Measurements from ENCODE around the gene CLEC2D.
"Not testable (repeated sequence)": the region's sequence is repeated elsewhere in the genome, so short reads cannot be mapped to it uniquely, and the experiment has no call there.

CLEC2D gene

GRCh38 chr12:9708853-9709252, 39.3 kb downstream of the CLEC2D start:
- DNase-seq (ENCODE audit: low read depth, low spot score) = no peak
- Histone ChIP-seq H3K9me3 (ENCODE audit: insufficient read depth, low read length) (peaks cover 3% of the 10 kb centered on the region; the same call in 1 of the 2 replicates), H3K9ac (ENCODE audit: insufficient read length, low read depth) (no peak overlapping the region), H3K4me1 (ENCODE audit: insufficient read depth, insufficient read length) (no peaks in the 10 kb centered on the region), H3K27me3 (ENCODE audit: insufficient read depth, insufficient read length) (no peaks in the 10 kb centered on the region), H3K36me3 (ENCODE audit: insufficient read depth, insufficient read length, low read length) (no peaks in the 10 kb centered on the region), H3K4me3 (ENCODE audit: insufficient read length, low read depth) (no peak overlapping the region)
- TF ChIP-seq SUZ12 (IDR thresholded peaks at IDR 0.05; ENCODE audit: extremely low read depth, insufficient read depth, insufficient read length) = no peak
- no peak for TF ChIP-seq ZNF274 (IDR thresholded peaks at IDR 0.05; ENCODE audit: low read depth, low read length)
- TF ChIP-seq YY1 (IDR thresholded peaks at IDR 0.05; ENCODE audit: insufficient read depth, insufficient read length) = no peak

GRCh38 chr12:9710584-9711375, 41.3 kb downstream of the CLEC2D start:
- no peak for TF ChIP-seq YY1 (IDR thresholded peaks at IDR 0.05; ENCODE audit: insufficient read depth, insufficient read length)
- no peak for TF ChIP-seq ZNF274 (IDR thresholded peaks at IDR 0.05; ENCODE audit: low read depth, low read length)
- no peak for TF ChIP-seq SUZ12 (IDR thresholded peaks at IDR 0.05; ENCODE audit: extremely low read depth, insufficient read depth, insufficient read length)
- no peaks in the 10 kb centered on the region for H3K36me3 ChIP-seq (ENCODE audit: insufficient read depth, insufficient read length, low read length)
- H3K4me1 ChIP-seq (ENCODE audit: insufficient read depth, insufficient read length) = no peaks in the 10 kb centered on the region
- no peak for DNase-seq (ENCODE audit: low read depth, low spot score)
- peaks cover 3% of the 10 kb centered on the region; the same call in 1 of the 2 replicates for H3K9me3 ChIP-seq (ENCODE audit: insufficient read depth, low read length)
- no peak overlapping the region for H3K9ac ChIP-seq (ENCODE audit: insufficient read length, low read depth)
- no peak overlapping the region for H3K4me3 ChIP-seq (ENCODE audit: insufficient read length, low read depth)
- H3K27me3 ChIP-seq (ENCODE audit: insufficient read depth, insufficient read length) = no peaks in the 10 kb centered on the region

GRCh38 chr12:9711664-9712063, 42.2 kb downstream of the CLEC2D start:
- no peak for TF ChIP-seq ZNF274 (IDR thresholded peaks at IDR 0.05; ENCODE audit: low read depth, low read length)
- TF ChIP-seq SUZ12 (IDR thresholded peaks at IDR 0.05; ENCODE audit: extremely low read depth, insufficient read depth, insufficient read length) = no peak
- no peak for TF ChIP-seq YY1 (IDR thresholded peaks at IDR 0.05; ENCODE audit: insufficient read depth, insufficient read length)
- no peak overlapping the region for H3K9ac ChIP-seq (ENCODE audit: insufficient read length, low read depth)
- peaks cover 3% of the 10 kb centered on the region; the same call in 1 of the 2 replicates for H3K9me3 ChIP-seq (ENCODE audit: insufficient read depth, low read length)
- no peaks in the 10 kb centered on the region for H3K36me3 ChIP-seq (ENCODE audit: insufficient read depth, insufficient read length, low read length)
- H3K27me3 ChIP-seq (ENCODE audit: insufficient read depth, insufficient read length) = no peaks in the 10 kb centered on the region
- no peak for DNase-seq (ENCODE audit: low read depth, low spot score)
- no peaks in the 10 kb centered on the region for H3K4me1 ChIP-seq (ENCODE audit: insufficient read depth, insufficient read length)
- no peak overlapping the region for H3K4me3 ChIP-seq (ENCODE audit: insufficient read length, low read depth)

- DNase-seq (ENCODE audit: low read depth, low spot score); H3K9me3 ChIP-seq (ENCODE audit: insufficient read depth, low read length); H3K4me1 ChIP-seq (ENCODE audit: insufficient read depth, insufficient read length); H3K27me3 ChIP-seq (ENCODE audit: insufficient read depth, insufficient read length); H3K9ac ChIP-seq (ENCODE audit: insufficient read length, low read depth); H3K36me3 ChIP-seq (ENCODE audit: insufficient read depth, insufficient read length, low read length); H3K4me3 ChIP-seq (ENCODE audit: insufficient read length, low read depth): not testable (repeated sequence)
These were observed 43.6 kb downstream of the CLEC2D start for GRCh38 chr12:9713032-9713558.

GRCh38 chr12:9717070-9717925, 47.8 kb downstream of the CLEC2D start:
- DNase-seq (ENCODE audit: low read depth, low spot score) = no peak
- Histone ChIP-seq H3K9me3 (ENCODE audit: insufficient read depth, low read length) (no peaks in the 10 kb centered on the region), H3K27me3 (ENCODE audit: insufficient read depth, insufficient read length) (no peaks in the 10 kb centered on the region), H3K9ac (ENCODE audit: insufficient read length, low read depth) (no peak overlapping the region), H3K4me1 (ENCODE audit: insufficient read depth, insufficient read length) (no peaks in the 10 kb centered on the region), H3K4me3 (ENCODE audit: insufficient read length, low read depth) (no peak overlapping the region), H3K36me3 (ENCODE audit: insufficient read depth, insufficient read length, low read length) (no peaks in the 10 kb centered on the region)
- TF ChIP-seq SUZ12 (IDR thresholded peaks at IDR 0.05; ENCODE audit: extremely low read depth, insufficient read depth, insufficient read length) (no peak), ZNF274 (IDR thresholded peaks at IDR 0.05; ENCODE audit: low read depth, low read length) (no peak), YY1 (IDR thresholded peaks at IDR 0.05; ENCODE audit: insufficient read depth, insufficient read length) (no peak)

GRCh38 chr12:9718968-9719367, 49.5 kb downstream of the CLEC2D start:
- H3K9me3 ChIP-seq (ENCODE audit: insufficient read depth, low read length) = no peaks in the 10 kb centered on the region
- no peaks in the 10 kb centered on the region for H3K27me3 ChIP-seq (ENCODE audit: insufficient read depth, insufficient read length)
- TF ChIP-seq SUZ12 (IDR thresholded peaks at IDR 0.05; ENCODE audit: extremely low read depth, insufficient read depth, insufficient read length) (no peak), YY1 (IDR thresholded peaks at IDR 0.05; ENCODE audit: insufficient read depth, insufficient read length) (no peak), ZNF274 (IDR thresholded peaks at IDR 0.05; ENCODE audit: low read depth, low read length) (no peak)
- H3K4me3 ChIP-seq (ENCODE audit: insufficient read length, low read depth) = no peak overlapping the region
- no peak for DNase-seq (ENCODE audit: low read depth, low spot score)
- no peaks in the 10 kb centered on the region for H3K36me3 ChIP-seq (ENCODE audit: insufficient read depth, insufficient read length, low read length)
- H3K9ac ChIP-seq (ENCODE audit: insufficient read length, low read depth) = no peak overlapping the region
- no peaks in the 10 kb centered on the region for H3K4me1 ChIP-seq (ENCODE audit: insufficient read depth, insufficient read length)

- TF ChIP-seq YY1 (IDR thresholded peaks at IDR 0.05; ENCODE audit: insufficient read depth, insufficient read length) (no peak), ZNF274 (IDR thresholded peaks at IDR 0.05; ENCODE audit: low read depth, low read length) (no peak), SUZ12 (IDR thresholded peaks at IDR 0.05; ENCODE audit: extremely low read depth, insufficient read depth, insufficient read length) (no peak)
- no peak overlapping the region for H3K9ac ChIP-seq (ENCODE audit: insufficient read length, low read depth)
- no peaks in the 10 kb centered on the region for H3K4me1 ChIP-seq (ENCODE audit: insufficient read depth, insufficient read length)
- H3K27me3 ChIP-seq (ENCODE audit: insufficient read depth, insufficient read length) = no peaks in the 10 kb centered on the region
- H3K36me3 ChIP-seq (ENCODE audit: insufficient read depth, insufficient read length, low read length) = no peaks in the 10 kb centered on the region
- no peak for DNase-seq (ENCODE audit: low read depth, low spot score)
- H3K4me3 ChIP-seq (ENCODE audit: insufficient read length, low read depth) = no peak overlapping the region
- H3K9me3 ChIP-seq (ENCODE audit: insufficient read depth, low read length) = no peaks in the 10 kb centered on the region
These were observed 50.3 kb downstream of the CLEC2D start for GRCh38 chr12:9719790-9720189.

Measured in NT2/D1 (cell line).